Activated naive CD4-positive, alpha-beta T cell treated with anti-CD3 and anti-CD28 coated beads, Interleukin-2, amount 50 U/mL, for 72 hours (primary cell): ENCODE measurements around the gene CD2. TPM values are rescaled to one million over a fixed set of nuclear protein-coding genes. Genes with fewer than 3 reads are reported as not detected.
"Not testable (repeated sequence)": the region's sequence is repeated elsewhere in the genome, so short reads cannot be mapped to it uniquely, and the experiment has no call there.

Experiments
- ATAC-seq, 2 donors: fragments of 150-1000 bp; cut with Tn5 transposase; 2 replicates each; pipeline ENCODE4 v1.10.0; 2021; ENCODE audit warnings: mild to moderate bottlenecking in 2 of 2, moderate library complexity in 2 of 2
- DNase-seq, 2 donors: peaks; one replicate each; pipeline ENCODE4 v3.0.0; 2021 to 2022; ENCODE audit warnings: low spot score in 2 of 2
- H3K27ac Mint-ChIP-seq, 2 donors: one replicate each; pipeline ENCODE4 v1.8.0; 2022; ENCODE audit warnings: mild to moderate bottlenecking in 2 of 2, mixed read lengths in 2 of 2
- H3K36me3 Mint-ChIP-seq, 2 donors: one replicate each; pipeline ENCODE4 v1.8.0; 2022; ENCODE audit warnings: mixed read lengths in 2 of 2
- H3K9me3 Mint-ChIP-seq, 2 donors: one replicate each; pipeline ENCODE4 v1.8.0; 2022; ENCODE audit warnings: mixed read lengths in 2 of 2
- total RNA-seq, 2 donors: library from RNA; stranded (reverse); gene quantifications; one replicate each; pipeline ENCODE4 v1.2.3, GENCODE V29; 2022

CD2 gene
- total RNA-seq, 2 donors from 2014 or later = 291 to 437 TPM

DNA sequence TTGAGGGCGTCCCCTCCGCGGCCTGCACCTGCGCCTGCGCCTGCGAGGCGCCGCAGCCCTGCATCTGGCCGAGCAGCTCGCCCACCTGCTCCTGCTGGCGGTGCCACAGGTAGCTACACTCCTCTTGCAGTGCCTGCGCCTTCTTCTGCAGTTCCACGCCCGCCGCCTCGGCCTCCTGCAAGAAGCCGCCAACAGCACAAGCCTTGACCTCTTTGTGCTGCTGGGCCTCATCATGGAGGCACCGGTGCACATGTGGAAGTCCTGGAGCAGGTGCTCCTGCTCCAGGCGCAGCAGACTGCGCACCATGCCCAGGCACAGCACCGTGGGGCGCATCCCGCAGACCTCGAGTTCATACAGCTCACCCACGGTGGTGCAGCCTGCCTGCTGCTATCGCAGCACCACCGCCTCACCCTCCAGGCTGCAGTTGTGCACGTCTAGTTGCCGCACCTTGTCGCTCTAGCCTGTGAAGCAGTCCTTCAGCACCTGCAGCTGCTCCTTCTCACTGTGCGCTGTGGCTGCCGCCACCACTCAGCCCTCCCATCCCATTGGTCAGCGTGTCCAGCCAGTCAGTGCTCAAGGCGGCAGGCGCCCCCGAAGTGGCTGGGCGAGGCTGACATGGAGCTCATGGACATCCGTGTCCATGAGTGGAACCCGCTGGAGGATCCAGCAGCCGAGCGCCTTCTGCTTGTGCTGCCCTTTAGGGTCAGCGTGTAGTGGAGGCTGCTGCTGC lies 12.2 kb upstream of the CD2 start:
- ATAC-seq (no peak), DNase-seq (no peak)
- peaks cover 49 to 50% of the 10 kb centered on the region in 2 donors for H3K9me3 Mint-ChIP-seq
- H3K27ac Mint-ChIP-seq = peak overlapping the region in 1 of 2 donors; percentile 100
- peaks cover 65 to 72% of the 10 kb centered on the region in 2 donors for H3K36me3 Mint-ChIP-seq

DNA sequence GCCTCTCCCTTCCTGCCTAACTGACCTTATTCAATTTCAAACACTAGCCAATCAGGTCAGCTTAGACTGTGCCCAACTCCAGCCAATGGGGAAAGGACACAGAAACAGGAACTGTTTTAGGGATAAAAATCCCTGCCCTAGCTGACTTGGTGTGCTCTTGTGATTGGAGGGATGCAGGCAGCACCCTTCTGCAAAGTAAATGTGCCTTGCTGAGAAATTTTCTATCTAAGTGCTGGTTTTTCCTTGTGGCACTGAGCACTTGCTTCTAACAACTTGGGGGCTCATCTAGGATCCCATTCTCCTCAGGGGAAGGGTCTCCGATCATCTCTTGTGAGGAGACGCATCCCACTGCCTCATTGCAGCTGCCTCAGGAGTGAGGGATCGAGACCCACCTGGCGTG lies 10.7 kb upstream of the CD2 start:
- Mint-ChIP-seq H3K9me3 (peaks cover 57 to 61% of the 10 kb centered on the region in 2 donors), H3K27ac (peak overlapping the region; percentile 18 to 22), H3K36me3 (peaks cover 76 to 87% of the 10 kb centered on the region in 2 donors)
- DNase-seq (no peak), ATAC-seq (no peak)

- ATAC-seq (no peak), DNase-seq (no peak)
- Mint-ChIP-seq H3K36me3 (peaks cover 58 to 72% of the 10 kb centered on the region in 2 donors), H3K27ac (peak overlapping the region in 1 of 2 donors; percentile 41), H3K9me3 (peaks cover 42 to 53% of the 10 kb centered on the region in 2 donors)
Observed at GRCh38 chr1:116748272-116748671, 6.0 kb upstream of the CD2 start.

DNA sequence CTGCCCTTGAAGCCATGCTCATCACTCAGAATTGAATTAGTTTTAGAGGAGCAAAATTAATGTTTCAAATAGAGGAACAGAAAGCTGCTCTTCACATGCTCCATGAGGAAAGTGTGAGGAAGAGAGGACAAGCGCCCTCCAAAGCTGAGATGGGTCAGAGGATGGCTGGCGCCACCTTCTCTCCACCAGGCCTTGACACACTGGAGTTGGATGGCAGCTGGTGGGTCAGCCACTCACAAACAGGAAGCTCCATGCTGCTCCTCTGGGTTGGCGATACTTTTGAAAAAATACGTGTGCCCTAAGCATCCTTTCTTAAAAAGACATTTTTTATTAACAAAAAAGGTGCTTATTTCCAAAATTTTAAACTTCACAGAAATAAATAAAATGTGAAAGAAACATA lies 3.1 kb upstream of the CD2 start:
- H3K9me3 Mint-ChIP-seq = peaks cover 20 to 31% of the 10 kb centered on the region in 2 donors
- H3K27ac Mint-ChIP-seq = peak overlapping the region; percentile 79 to 86
- no peak for DNase-seq
- H3K36me3 Mint-ChIP-seq = peaks cover 62 to 67% of the 10 kb centered on the region in 2 donors
- ATAC-seq = peak in 1 of 2 donors; percentile 24

DNA sequence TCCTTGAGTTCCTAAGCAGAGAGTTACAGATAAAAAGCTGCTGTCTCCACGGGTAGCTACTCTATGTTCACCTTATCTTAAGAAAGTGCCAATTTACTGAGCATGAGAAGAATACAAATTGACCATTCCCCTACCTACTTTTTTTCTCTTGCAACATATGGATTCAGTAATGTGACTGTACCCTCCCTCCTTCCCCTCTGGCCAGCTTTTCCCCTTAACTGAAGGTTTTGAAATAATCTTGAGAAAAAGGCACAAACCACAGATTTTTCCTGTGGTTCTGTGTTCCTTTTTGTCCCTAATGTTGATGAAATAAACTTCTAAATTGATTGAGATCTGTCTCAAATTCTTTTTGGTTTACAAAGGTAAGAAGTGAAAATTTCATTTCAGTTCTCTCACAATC lies 2.6 kb upstream of the CD2 start:
- peaks cover 16 to 26% of the 10 kb centered on the region in 2 donors for H3K9me3 Mint-ChIP-seq
- ATAC-seq = no peak
- peaks cover 62 to 67% of the 10 kb centered on the region in 2 donors for H3K36me3 Mint-ChIP-seq
- peak overlapping the region; percentile 79 to 86 for H3K27ac Mint-ChIP-seq
- DNase-seq = no peak

DNA sequence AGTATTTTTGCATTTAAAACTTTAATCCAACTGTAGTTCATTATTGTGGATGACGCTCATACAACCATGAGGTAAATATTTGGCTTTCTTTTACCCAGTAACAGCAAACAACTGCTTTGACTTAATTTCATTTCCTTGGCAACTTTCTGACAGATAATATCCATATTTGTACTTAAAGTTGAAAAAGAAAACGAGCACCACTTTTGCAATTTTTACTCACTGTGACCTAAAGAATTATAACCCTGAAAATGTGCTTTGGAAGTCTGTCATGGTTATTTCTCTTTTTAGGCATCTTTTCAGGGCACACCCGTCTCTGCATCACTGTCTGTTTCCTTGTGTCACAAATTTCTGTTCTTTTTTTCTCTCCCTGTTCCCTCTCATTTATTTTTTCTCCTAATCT lies 918 bp upstream of the CD2 start:
- DNase-seq (no peak), ATAC-seq (peak in 1 of 2 donors; percentile 10)
- H3K36me3 Mint-ChIP-seq = peaks cover 59 to 67% of the 10 kb centered on the region in 2 donors
- peak overlapping the region; percentile 100 for H3K27ac Mint-ChIP-seq
- H3K9me3 Mint-ChIP-seq = peaks cover 8 to 15% of the 10 kb centered on the region in 2 donors

- no peak for ATAC-seq
Observed at GRCh38 chr1:116755066-116755465, 836 bp downstream of the CD2 start.

GRCh38 chr1:116755681-116756080 lies 1.5 kb downstream of the CD2 start:
- Mint-ChIP-seq H3K36me3 (peaks cover 69 to 73% of the 10 kb centered on the region in 2 donors), H3K27ac (peak overlapping the region; percentile 100), H3K9me3 (no peaks in the 10 kb centered on the region)
- DNase-seq (no peak), ATAC-seq (no peak)

More at GRCh38 chr1:116755066-116755465, 836 bp downstream of the CD2 start:
- H3K27ac Mint-ChIP-seq = peak overlapping the region; percentile 100
- peaks cover 0 to 4% of the 10 kb centered on the region in 2 donors for H3K9me3 Mint-ChIP-seq
- peaks cover 67% of the 10 kb centered on the region in 2 donors for H3K36me3 Mint-ChIP-seq
- no peak for DNase-seq

DNA sequence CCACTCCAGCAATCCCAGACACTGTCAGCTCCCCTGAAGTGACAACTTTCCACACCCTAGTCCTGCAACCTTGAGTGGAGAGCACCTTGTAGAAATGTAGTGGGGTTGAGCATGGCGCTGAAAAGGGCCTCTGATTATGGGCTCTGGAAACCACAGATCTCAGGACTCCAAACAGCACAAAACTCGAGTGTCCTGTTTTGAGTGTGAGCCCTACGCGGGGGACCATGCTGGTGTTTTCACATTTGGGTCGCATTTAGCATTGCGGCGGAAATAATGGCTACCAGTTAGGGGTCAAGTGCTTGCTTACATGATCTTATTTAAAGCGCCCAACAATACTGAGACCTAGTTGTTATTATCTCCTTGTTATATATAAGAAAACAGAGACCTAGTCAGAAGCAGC lies 1.9 kb downstream of the CD2 start:
- H3K9me3 Mint-ChIP-seq = not testable (repeated sequence)
- peak; percentile 29 to 33 for ATAC-seq
- DNase-seq = peak in 1 of 2 donors; percentile 61
- H3K27ac Mint-ChIP-seq = peak overlapping the region; percentile 100
- peaks cover 73 to 74% of the 10 kb centered on the region in 2 donors for H3K36me3 Mint-ChIP-seq

DNA sequence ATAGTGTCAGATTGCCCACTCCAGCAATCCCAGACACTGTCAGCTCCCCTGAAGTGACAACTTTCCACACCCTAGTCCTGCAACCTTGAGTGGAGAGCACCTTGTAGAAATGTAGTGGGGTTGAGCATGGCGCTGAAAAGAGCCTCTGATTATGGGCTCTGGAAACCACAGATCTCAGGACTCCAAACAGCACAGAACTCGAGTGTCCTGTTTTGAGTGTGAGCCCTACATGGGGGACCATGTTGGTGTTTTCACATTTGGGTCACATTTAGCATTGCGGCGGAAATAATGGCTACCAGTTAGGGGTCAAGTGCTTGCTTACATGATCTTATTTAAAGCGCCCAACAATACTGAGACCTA lies 4.2 kb downstream of the CD2 start:
- Mint-ChIP-seq H3K27ac (peak overlapping the region; percentile 100), H3K36me3 (peaks cover 95 to 96% of the 10 kb centered on the region in 2 donors)
- H3K9me3 Mint-ChIP-seq, DNase-seq: not testable (repeated sequence)
- peak in 1 of 2 donors; percentile 7 for ATAC-seq

DNA sequence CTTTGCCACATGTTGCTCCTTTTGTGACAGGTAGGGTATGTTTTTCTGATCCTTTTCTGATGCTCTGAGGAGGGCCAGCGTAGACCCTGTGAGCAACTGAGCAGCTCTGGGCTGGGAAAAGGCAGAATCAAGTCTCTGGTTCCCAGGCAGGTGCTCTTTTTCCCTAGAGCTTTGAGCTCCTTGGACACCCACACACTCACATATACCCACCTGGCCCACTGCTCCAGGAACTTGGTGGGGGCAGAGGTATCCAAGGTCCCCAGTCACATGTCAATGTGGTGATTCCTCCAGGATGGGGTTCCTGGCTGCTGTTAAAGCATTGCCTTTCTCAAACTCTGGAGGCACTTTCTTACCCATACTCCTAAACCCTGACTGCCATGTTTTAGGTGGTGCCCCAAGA lies 5.4 kb downstream of the CD2 start:
- no peak for DNase-seq
- no peaks in the 10 kb centered on the region for H3K9me3 Mint-ChIP-seq
- no peak for ATAC-seq
- H3K36me3 Mint-ChIP-seq = peaks cover 95 to 99% of the 10 kb centered on the region in 2 donors
- peak overlapping the region; percentile 100 for H3K27ac Mint-ChIP-seq

DNA sequence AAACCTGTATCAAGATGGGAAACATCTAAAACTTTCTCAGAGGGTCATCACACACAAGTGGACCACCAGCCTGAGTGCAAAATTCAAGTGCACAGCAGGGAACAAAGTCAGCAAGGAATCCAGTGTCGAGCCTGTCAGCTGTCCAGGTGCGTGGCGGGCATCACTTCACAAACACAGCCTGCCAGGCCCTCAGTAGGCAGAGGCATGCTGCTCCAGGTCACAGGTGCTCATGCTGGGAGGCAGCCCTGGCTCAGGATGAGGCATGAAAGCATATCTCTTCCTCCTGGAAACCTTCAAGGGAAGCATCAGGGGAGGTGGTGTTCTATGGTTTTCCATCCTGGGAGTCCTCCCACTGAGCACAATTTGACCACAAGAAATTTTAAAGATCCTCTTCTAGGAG lies 6.3 kb downstream of the CD2 start:
- H3K36me3 Mint-ChIP-seq = peaks cover 95 to 99% of the 10 kb centered on the region in 2 donors
- no peak for ATAC-seq
- DNase-seq = peak in 1 of 2 donors; percentile 59

DNA sequence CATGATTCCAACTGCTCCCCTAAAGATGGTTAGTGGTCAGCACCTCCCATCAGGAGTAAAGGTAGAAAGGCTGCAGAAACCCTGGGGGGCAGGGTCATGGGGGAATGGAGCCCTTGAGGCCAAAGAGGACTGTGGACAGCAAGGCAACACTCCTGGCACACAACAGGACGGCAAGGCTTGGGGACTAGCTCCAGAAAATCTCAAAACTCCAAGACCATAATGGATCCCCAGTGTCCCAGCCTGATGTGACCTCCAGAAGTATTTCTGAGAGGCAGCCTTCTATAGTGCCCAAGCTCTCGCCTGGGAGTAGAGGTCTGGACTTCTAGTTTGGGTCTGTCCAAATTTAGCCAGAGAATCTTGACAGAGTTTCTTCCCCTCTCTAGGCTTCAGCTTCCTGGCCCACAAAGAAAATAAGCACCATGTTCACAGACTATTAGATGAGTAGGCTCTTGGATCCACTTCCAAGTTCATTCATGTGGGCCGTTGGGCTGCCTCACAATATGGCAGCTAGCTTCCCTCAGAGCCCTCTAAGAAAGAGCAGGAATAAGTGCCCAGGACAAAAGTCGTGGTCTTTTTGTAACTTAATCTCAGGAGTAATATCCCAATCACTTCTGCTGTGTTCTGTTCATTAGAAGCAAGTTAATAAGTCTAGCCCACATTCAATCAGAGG lies 6.9 kb downstream of the CD2 start:
- DNase-seq (no peak), ATAC-seq (no peak)
- Mint-ChIP-seq H3K9me3 (no peaks in the 10 kb centered on the region), H3K36me3 (peaks cover 95 to 99% of the 10 kb centered on the region in 2 donors), H3K27ac (peak overlapping the region; percentile 100)

More for the DNA sequence above, 6.3 kb downstream of the CD2 start:
- peak overlapping the region; percentile 100 for H3K27ac Mint-ChIP-seq
- no peaks in the 10 kb centered on the region for H3K9me3 Mint-ChIP-seq

- Mint-ChIP-seq H3K27ac (peak overlapping the region; percentile 100), H3K36me3 (peaks cover 95 to 99% of the 10 kb centered on the region in 2 donors), H3K9me3 (no peaks in the 10 kb centered on the region)
- no peak for DNase-seq
- no peak for ATAC-seq
Observed at GRCh38 chr1:116762281-116762680, 8.1 kb downstream of the CD2 start.

- Mint-ChIP-seq H3K36me3 (peaks cover 97 to 99% of the 10 kb centered on the region in 2 donors), H3K27ac (peak overlapping the region; percentile 100), H3K9me3 (no peaks in the 10 kb centered on the region)
- ATAC-seq = peak in 1 of 2 donors; percentile 0
- DNase-seq = peak in 1 of 2 donors; percentile 72
Observed at GRCh38 chr1:116762781-116763115, 8.5 kb downstream of the CD2 start.

GRCh38 chr1:116763116-116763786 lies 9.0 kb downstream of the CD2 start:
- H3K27ac Mint-ChIP-seq = peak overlapping the region; percentile 100
- peaks cover 98 to 99% of the 10 kb centered on the region in 2 donors for H3K36me3 Mint-ChIP-seq
- peak; percentile 77 to 83 for DNase-seq
- no peaks in the 10 kb centered on the region for H3K9me3 Mint-ChIP-seq
- ATAC-seq = peak; percentile 55 to 73
